ENCODE data around the gene CADM1. TPM values are rescaled to one million over a fixed set of nuclear protein-coding genes. Genes with fewer than 3 reads are reported as not detected.

CADM1 gene
- total RNA-seq, 1 experiment from 2014 or later, result 0.79 TPM

DNA sequence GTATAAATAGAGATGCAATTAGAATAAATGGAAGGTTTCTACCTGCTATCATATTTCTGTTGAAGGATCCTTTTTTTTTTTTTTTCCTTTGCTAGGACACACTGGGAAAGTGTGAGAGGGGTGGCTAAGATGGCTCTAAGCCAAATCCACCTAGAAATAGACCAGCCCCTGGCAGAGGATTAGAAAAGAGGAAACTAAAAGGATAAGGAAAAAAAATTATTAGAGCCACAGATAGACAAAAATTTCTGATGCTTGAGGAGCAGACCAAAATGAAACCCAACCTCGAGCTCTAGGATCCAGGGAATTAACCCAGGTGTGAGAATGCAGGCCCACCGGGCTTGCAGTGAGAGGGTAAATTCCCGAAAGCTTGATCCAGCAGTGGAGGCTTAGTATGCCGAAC, 262.3 kb downstream of the CADM1 start:
- DNase-seq (ENCODE audit: low read depth, low spot score) (no peak), ATAC-seq (no peak)
- Histone ChIP-seq H3K79me2 (ENCODE audit: insufficient read depth, low read length) (no peaks in the 10 kb centered on the region), H3K9me2 (ENCODE audit: insufficient read depth) (no peaks in the 10 kb centered on the region), H3K9ac (ENCODE audit: low read length) (no peak overlapping the region), H3K9me3 (ENCODE audit: control insufficient read depth in 1 of 2, insufficient read depth in 1 of 2, low read depth in 1 of 2, low read length in 2 of 2) (no peaks in the 10 kb centered on the region; a peak in 2 of 4 replicates), H3K27me3 (ENCODE audit: insufficient read depth, low read length) (no peaks in the 10 kb centered on the region), H3K4me3 (replicated peaks in 1 of 2; ENCODE audit: low read depth in 1 of 2, low read length in 2 of 2) (no peak overlapping the region), H3K36me3 (ENCODE audit: control insufficient read depth in 1 of 2, insufficient read depth in 2 of 2, low read length in 2 of 2) (no peaks in the 10 kb centered on the region), H4K20me1 (ENCODE audit: insufficient read depth) (no peaks in the 10 kb centered on the region), H2AFZ (ENCODE audit: low read depth, low read length, poor library complexity, severe bottlenecking) (no peak overlapping the region), H3K27ac (ENCODE audit: low read depth, low read length) (no peak overlapping the region), H3K4me1 (ENCODE audit: control insufficient read depth in 1 of 2, insufficient read depth in 2 of 2, low read length in 2 of 2) (no peaks in the 10 kb centered on the region), H3K4me2 (ENCODE audit: low read length) (no peak overlapping the region)
- intact Hi-C loops (cut with micrococcal nuclease), result no loop called here
- RAD21 ChIA-PET (ENCODE audit: low non-redundant PET in 1 of 2, low total read pairs in 2 of 2, uncharacterized antibody in 2 of 2, unreplicated experiment in 2 of 2), result no interaction called here
- TF ChIP-seq REST (IDR thresholded peaks at IDR 0.05; ENCODE audit: low read depth) (no peak), POLR2A (IDR thresholded peaks at IDR 0.05; ENCODE audit: borderline replicate concordance, extremely low read depth, insufficient read depth, insufficient read length) (no peak), RAD21 (IDR thresholded peaks at IDR 0.05; ENCODE audit: low read depth) (no peak), EGR1 (IDR thresholded peaks at IDR 0.05; ENCODE audit: low read depth) (no peak), ZNF274 (IDR thresholded peaks at IDR 0.05; ENCODE audit: low read depth, low read length) (no peak), CBX3 (IDR thresholded peaks at IDR 0.05; ENCODE audit: low read depth) (no peak), SRF (IDR thresholded peaks at IDR 0.05; ENCODE audit: low read depth) (no peak), TCF7L2 (IDR thresholded peaks at IDR 0.05; ENCODE audit: borderline replicate concordance, extremely low read depth, insufficient read depth, insufficient read length) (no peak)
- TF ChIP-seq, protein P1, sequence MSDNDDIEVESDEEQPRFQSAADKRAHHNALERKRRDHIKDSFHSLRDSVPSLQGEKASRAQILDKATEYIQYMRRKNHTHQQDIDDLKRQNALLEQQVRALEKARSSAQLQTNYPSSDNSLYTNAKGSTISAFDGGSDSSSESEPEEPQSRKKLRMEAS (IDR thresholded peaks at IDR 0.05), result no peak
- BruUV-seq (replicated peaks), result no TSS peak
- POLR2A ChIA-PET, result no interaction called here
- CTCF ChIA-PET, result no interaction called here

All from HCT116 (cell line).